Posterior vena cava (tissue), 2 donors: ENCODE measurements around the gene MALRD1. TPM values are rescaled to one million over a fixed set of nuclear protein-coding genes. Genes with fewer than 3 reads are reported as not detected.

Source experiments
- DNase-seq: peaks from one replicate; pipeline ENCODE4 v3.0.0-alpha.2; 2020; ENCODE audit warnings: low spot score
- intact Hi-C, 2 donors: fragments of 100-400 bp; cut with DNase I; formaldehyde crosslinking; loops; one replicate each; pipeline versions ENCODE4 v1.14.1 to v1.14.2; 2022 to 2023
- total RNA-seq, 2 donors: library from RNA; stranded (reverse); fragmentation: NEBNext Ultra II Directional; extraction: Animal tissue kit (Norgen Biotek cat#: 25700); gene quantifications; one replicate each; pipeline ENCODE4 v1.2.1, GENCODE V29; 2021
- donor health status: DM: yes; HTN: yes; CAD: no.
- donor health status: DM: yes; HTN: yes; CAD: no.

MALRD1 gene
- total RNA-seq, 2 donors from 2014 or later = 0.62 to 3.4 TPM

DNA sequence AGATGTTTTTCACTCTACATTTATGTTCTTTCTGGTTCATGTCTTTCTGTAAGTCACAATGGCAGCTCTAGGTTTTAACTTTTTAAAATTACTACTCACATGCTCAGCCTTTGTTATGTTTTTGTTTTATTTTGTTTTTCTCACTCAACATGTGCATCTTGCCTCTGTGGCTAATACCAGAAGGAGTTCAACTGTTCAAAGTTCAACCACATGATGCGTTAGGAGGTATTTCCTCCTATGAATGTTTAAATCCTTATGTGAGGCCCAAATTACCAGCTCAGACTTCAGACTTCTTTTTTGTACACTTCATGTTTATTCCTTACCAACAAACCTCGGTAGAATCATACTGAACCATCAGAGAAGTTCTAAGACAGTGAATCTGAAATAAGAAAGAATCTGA, 151.6 kb downstream of the MALRD1 start:
- no peak for DNase-seq
- intact Hi-C loops = no loop called here

DNA sequence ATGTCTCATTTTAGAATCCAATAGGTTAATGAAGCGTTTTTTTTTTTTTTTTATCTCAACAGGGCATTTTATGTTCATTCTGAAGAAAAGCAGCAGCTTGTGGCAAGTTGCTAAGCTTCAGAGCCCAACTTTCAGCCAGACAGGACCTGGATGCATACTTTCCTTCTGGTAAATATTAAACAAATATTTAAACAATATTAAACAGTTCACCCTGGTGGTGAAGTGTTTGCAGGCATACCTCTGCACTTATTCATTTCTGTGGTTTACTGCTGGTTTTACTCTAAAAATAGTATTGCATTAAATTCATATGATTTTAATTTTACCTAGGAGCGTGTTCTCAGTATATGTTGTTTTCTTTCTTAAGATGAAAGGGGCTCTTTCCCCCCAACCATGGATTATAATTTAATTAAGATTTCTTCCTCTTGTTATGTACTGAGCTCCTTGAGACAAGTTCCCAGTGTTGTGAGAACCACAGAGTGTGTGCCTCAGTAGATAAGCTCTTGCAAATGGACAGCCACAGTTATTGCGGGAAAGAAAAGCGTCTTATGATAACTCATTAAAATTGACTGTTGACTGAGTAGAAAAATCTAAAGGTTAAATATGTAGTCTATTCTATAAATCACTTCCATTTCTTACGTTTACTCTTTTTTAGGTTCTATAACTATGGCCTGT, 155.8 kb downstream of the MALRD1 start:
- no peak for DNase-seq
- intact Hi-C loops = no loop called here

DNA sequence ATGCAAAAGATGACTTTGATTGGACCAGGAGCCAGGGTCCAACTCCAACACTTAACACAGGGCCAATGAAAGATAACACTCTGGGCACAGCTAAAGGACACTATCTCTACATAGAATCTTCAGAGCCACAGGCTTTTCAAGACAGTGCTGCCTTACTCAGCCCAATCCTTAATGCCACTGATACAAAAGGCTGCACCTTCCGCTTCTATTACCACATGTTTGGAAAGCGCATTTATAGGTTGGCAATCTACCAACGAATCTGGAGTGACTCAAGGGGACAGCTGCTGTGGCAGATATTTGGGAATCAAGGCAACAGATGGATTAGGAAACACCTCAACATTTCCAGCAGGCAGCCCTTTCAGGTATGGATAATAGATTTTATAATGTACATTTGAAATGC, 160.7 kb downstream of the MALRD1 start:
- DNase-seq = no peak

DNA sequence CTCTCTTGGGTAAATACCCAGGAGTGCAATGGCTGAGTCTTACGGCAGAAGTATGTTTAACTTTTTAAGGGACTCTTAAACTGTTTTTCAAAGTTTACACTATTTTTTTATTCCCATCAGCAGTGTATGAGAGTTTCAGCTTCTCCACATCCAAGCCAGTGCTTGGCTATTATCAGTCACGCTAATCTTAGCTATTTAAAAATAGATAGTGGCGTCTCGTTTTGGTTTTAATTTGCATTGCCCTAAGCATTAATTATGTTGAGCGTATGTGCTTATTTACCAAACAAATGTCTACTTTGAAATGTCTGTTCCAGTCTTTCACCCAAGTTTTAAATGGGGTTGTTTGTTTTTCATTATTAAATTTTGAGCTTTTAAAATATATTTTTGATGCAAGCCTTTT, 164.0 kb downstream of the MALRD1 start:
- intact Hi-C loops = no loop called here
- DNase-seq = no peak

More for the DNA sequence above, 160.7 kb downstream of the MALRD1 start:
- intact Hi-C loops = no loop called here

DNA sequence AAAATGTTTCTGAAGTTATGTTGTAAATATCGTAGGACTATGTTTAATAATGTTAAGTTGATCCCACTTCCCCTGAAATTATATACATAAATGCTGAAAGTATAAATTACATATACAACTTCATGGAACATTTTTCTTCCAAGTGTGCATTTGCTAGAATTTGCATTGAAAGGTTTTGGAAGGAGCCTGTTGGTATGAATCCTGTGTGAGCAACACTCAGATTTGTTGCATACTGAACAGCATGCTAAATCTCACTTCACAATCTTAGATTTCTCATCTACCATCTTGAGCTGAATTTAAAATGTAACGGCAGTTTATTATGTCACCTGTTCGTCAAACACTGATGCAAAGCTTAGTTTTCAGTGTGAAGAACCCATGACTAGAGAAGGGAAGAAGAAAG, 172.6 kb downstream of the MALRD1 start:
- intact Hi-C loops = no loop called here
- DNase-seq = no peak

DNA sequence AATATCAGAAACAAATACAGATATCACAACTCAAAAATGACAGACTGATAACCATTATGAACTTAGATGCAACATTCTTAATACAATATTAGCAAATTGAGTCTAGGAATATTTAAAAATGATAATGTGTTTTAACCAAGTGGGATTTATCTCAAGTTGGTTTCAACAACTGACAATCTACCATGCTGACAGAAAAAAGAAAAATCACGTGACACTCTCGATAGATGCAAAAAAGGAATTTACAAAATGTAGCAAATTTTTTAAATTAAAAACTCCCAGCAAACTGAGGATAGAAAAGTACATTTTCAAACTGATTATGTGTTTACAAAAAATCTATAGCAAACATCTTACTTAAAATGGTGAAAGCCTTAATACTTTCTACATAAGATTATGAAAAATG, 177.4 kb downstream of the MALRD1 start:
- intact Hi-C loops = no loop called here
- no peak for DNase-seq

DNA sequence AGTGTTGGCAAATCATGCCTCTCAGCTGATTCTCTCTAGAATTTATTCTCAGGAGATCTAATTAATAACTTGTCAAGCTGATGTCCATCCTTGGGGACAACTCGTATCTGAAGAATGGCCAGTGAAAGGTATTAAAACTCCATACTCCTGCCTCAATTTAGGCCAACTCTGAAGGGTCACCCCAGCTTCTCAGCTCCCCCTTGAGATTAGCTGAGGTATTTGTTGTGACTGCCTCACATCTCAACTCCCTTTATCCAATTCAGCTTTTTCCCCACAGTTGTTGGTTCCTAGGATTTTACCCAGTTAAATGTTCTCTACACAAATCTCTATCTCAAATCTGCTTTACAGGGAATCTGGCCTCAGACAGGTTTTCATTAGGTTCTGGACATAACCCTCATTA, 182.4 kb downstream of the MALRD1 start:
- intact Hi-C loops = no loop called here
- DNase-seq = no peak

DNA sequence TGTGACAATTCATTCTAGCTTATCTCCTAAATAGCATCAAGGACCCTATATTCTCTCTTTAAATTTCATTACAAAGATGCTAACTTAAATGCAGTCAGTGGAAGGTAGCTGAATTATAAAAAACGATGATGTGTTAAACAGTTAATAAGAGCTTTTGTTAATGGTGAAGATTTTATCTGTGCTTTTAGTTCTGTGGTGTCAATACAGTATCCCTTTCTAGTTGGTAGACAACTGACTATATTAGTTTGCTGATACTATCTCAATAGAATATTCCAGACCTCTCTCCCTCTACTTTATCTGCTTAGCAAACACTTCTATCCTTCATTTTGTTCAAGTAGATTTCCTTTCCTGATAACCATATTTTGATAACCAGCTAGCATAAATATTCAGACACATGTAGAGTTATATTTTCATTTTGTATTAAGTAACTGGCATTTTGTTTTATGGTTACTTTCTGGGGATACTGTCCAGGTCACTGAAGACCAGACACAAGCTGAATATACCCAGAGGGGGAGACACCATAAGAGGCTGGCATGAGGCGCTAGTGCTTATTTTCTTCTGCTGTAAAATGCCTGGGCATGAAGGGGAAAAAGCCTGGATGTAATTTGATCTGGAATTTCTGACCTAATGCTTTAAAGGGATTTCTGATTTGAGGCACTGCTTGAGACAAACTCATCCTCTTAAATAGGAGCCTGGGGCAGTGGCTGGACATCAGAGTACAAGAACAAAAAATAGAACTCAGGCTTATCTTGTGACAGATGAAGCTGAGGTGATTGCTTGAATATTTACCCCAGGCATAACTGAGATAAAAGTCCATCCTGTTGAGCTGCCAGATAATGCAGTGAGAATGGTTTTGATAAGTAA, 197.5 kb downstream of the MALRD1 start:
- no peak for DNase-seq
- intact Hi-C loops = no loop called here

DNA sequence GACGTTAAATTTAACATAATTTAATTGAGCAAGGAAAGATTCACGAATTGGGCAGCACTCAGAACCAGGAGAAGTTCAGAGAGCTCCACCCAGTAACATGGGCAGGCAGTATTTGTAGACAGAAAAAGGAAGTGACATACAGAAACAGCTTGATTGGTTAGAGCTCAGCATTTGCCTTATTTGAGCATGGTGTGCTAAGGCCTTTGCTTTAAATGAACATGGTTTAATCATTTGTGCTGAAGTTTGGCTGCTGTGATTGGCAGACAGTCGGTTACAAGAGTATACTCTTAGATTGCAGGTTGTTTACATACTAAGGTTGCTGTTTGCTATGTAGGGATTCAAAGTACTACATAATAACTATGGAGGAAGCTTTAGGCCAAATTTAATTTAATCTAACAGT, 199.2 kb downstream of the MALRD1 start:
- no peak for DNase-seq
- intact Hi-C loops = no loop called here

DNA sequence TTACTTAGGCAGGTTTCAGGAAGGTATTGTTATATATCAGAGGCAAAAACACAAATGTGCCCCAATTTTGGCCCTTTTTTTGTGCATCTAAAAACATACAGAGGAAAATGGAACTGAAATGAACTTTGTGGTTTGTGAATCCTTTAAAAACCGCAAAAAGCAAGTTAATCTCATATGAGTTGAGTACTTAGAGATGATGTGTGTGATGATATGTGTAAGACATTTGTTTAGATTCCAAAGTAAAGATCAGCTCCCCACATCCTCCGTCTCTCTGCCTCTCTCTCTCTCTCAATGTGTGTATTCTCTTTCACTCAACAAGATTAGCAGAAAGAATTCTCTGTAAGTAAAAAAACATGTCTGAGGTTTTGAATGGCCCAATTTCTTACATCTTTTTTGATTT, 201.9 kb downstream of the MALRD1 start:
- DNase-seq = no peak
- intact Hi-C loops = no loop called here

DNA sequence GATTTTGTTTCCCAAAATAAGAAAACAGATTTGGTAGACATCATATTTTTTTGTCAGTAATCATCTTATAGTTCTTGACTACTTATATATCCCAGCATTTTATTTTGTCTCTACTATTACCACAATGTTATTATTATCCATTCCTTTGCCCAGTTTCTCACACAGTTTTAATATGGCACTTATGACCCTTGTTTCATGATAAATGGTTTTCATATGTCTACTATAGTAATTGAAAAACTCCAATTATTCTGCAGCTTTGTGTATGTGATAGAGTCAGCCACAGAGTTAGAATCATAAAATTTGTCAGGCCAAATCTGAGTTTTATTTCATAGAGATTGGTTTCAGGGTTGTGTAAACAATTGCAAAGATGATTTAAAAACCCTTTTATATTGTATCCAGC, 203.9 kb downstream of the MALRD1 start:
- no peak for DNase-seq
- intact Hi-C loops = no loop called here

DNA sequence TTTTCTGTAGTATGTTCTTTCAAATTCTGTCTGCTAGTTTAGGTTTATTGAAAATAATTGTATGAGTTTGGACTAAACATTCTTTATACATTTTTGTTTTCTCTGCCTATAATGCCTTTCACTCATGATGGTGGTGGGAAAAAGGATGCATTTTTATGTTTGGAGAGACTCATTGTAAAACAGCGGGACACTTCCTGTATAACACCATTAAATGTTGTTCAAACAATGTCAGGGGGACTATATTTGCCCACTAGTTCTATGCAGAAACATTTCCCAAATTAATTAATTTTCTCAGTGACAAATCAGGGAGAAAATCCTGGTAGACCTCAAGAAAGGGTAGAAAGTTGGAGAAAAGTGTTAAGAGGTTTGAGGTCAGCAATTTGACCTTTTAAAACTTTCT, 207.7 kb downstream of the MALRD1 start:
- no peak for DNase-seq
- intact Hi-C loops = no loop called here

DNA sequence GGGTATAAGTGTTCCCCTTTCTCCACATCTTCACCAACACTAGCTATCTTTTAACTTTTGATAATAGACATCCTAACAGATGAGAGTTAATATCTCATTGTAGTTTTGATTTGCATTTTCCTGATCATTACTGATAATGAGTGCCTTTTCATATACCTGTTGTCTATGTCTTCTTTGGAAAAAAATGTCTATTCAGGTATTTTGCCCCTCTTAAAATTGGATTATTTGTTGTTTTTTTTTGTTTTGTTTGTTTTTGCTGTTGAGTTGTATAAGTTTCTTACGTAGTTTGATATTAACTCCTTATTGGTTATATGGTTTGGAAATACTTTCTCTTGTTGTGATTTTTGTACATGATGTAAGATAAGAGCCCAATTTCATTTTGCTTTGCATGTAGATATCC, 214.7 kb downstream of the MALRD1 start:
- no peak for DNase-seq
- intact Hi-C loops = no loop called here

DNA sequence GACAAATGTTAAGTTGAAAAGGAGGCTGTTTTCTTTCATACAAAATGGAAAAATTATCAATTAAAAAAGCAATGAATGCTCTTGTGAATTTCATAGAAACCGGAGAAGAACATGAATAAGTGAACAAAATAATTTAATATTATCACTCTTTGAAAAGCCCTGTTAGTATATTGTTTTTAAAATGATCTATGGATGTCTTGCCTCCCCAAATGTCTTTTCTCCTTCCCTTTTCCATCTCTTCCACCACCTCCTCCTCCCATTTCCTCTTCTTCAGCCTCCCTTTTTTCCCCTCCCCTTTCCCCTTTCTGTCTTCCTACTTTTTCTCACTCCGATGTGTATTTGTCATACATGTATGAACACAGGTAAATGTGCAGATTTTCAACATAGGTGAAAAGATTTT, 234.7 kb downstream of the MALRD1 start:
- DNase-seq = no peak
- intact Hi-C loops = no loop called here

DNA sequence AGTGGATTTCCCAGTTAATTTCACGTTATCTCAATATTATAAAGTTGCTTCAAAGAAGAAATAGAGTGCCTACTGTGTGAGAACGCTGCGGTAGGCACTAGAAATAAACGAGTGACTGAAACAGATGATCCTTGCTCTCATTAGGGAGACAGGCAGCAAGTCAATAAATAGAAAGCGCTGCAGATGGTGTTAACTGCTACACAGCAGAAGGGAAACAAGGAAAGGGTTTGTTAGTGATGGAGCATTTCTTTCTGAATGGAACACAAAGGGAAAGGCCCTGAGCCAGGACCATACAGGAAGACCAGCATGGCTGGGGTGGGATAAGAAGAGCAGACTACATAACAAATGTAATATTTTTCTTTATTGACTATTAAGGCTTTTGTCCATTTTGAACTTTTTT, 235.2 kb downstream of the MALRD1 start:
- intact Hi-C loops = no loop called here
- no peak for DNase-seq

DNA sequence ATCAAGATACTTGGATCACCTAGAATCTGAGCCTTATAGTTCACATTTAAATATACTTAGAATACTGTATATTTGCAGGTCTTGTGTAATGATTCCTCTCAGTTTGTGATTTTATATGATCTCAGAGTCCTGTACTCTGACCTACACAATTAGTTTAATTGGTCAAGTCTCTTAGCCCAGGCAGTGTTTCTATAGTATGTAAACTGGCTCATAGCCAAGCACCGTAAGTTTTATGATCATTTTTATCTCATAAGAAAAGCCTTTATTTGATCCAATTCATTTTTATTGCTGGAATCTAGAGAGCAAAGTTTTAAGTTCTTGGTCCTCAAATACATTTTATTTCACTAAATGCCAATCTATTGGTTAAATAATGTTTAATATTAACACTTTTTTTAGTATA, 242.2 kb downstream of the MALRD1 start:
- intact Hi-C loops = no loop called here
- DNase-seq = no peak

DNA sequence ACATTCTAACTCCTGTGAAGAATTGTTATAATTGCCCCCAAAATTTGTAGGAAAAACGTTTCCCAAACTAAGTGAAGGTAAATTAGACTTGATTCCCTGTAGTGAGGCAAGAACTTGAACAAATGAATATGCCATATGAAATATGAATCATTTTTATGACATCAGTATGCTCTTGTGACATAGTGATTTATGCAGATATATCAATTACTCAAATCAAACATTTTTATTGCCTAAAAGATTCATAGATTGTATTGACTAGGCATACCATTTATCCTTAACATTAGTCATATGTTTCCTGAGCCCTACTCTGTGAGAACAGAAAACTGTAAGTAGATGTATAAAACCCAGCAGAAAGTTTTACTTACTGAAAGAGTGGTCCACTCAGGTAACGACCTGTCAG, 245.6 kb downstream of the MALRD1 start:
- intact Hi-C loops = no loop called here
- no peak for DNase-seq

DNA sequence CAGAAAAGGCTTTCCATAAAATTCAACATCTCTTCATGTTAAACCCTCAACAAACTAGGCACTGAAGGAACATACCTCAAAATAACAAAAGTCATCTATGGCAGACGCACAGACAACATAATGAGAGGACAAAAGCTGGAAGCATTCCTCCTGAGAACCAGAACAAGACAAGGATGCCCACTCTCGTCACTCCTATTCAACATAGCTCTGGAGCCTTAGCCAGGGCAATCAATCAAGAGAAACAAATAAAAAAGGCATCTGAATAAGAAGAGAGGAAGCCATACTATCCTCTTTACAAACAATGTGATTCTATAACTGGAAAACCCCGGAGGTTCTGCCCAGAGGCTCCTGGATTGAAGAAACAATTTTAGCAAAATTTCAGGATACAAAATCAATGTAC, 251.0 kb downstream of the MALRD1 start:
- intact Hi-C loops = no loop called here
- DNase-seq = no peak

DNA sequence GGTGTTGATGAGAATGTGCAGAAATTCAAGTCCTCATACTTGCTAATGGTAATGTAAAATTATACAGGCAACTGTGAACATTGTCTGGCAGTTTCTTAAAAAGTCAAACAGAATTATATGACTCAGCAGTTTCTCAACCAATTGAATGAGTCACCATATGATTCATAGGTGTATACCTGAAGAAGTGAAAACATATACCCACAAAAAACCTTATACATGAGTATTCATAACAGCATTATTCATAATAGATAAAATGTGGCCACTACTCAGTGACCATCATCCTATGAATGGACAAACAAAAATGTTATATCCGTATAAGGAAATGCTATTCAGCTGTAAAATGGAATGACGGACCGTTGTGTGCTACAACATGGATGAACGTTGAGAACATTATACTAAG, 253.5 kb downstream of the MALRD1 start:
- intact Hi-C loops = no loop called here
- no peak for DNase-seq

DNA sequence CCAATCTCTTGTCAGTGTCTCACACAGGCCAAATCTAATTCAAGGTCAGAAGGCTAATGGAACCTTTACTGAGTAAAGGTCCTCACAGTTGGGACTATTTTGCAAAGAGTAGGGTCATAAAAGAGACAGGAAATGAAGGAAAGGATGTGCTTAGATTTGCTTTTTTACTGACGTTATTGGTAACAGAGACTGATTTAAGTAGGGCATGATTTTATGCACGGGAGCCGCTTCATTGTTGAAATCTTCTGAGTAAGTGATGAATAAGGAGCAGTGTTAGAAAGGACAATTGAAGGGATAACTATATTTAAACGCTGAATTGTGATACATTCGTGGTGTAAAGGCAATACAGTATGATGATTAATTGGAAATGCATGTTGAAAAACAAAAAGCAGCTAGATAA, 261.5 kb downstream of the MALRD1 start:
- intact Hi-C loops = no loop called here
- no peak for DNase-seq

DNA sequence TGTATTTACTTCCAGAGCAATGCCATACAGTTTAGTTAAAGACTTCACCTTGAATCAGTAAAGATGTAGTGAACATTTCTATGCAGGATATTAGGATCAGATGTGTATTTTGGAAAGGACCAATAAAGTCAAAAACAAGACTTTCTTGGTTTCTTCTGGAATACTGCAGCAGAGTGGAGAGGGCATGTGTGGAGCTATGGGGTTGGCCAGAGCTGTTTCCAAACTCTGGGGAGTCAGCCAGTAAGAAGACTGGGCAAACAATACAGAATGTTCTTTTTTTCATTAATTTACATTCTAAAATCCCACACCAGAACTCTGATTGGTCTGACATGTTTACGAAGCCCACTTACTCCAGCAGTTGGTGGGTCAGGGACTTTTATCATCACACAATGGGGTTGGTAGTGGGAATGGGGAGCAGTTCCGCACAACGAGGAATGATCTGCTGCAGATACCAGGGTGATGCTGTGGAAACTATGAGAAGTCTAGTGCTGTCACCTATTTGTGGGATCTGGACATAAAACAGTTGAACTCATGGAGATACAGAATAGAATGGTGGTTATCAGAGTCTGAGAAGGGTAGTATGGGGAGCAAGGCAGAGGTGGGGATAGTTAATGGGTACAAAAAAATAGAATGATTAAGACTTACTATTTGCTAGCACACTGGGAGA, 267.7 kb downstream of the MALRD1 start:
- DNase-seq = no peak
- intact Hi-C loops = no loop called here
